Measurements from ENCODE around the gene RBM39.

DNA sequence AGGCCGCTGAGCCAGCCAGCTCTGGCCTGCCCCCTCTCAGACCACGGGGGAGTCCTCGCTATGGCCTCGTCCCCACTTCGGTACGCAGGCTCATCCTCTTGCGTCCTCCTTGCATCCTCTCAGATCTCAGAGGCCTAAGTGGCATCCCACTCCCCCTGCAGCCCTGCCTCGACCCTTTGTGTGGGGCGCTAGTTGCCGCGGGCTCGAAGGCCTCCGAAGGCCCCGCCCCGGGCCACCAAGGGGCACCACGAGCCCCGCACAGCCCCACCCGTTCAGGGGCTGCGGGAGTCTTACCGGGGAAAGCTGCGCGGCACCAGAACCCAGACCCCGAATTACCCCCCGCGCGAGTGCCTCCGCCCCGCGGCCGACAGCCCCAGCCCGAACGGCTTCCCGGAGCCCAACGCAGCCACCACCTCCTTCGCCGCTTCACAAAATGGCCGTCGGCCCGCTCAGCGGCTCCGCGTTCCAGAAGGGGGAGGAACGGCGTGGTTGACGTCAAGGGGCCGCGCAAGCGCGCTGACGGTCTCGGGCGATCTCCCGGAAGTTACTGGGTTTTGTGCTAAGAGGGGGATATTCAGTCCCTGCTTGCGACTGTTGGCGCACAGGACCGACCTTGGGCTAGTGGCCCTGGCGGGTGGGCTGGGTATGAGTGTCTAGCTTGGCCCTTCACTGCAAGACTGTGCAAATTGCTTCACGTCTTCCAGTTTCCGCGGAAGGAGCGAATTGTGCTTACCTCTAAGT lies 77.4 kb downstream of the RBM39 start, which contains the start of the genes CPNE1 and RBM12:
- TF ChIP-seq, protein P1, sequence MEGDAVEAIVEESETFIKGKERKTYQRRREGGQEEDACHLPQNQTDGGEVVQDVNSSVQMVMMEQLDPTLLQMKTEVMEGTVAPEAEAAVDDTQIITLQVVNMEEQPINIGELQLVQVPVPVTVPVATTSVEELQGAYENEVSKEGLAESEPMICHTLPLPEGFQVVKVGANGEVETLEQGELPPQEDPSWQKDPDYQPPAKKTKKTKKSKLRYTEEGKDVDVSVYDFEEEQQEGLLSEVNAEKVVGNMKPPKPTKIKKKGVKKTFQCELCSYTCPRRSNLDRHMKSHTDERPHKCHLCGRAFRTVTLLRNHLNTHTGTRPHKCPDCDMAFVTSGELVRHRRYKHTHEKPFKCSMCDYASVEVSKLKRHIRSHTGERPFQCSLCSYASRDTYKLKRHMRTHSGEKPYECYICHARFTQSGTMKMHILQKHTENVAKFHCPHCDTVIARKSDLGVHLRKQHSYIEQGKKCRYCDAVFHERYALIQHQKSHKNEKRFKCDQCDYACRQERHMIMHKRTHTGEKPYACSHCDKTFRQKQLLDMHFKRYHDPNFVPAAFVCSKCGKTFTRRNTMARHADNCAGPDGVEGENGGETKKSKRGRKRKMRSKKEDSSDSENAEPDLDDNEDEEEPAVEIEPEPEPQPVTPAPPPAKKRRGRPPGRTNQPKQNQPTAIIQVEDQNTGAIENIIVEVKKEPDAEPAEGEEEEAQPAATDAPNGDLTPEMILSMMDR (IDR thresholded peaks at IDR 0.05; ENCODE audit: insufficient read depth, low read depth, low read length), result no peak
- TF ChIP-seq EZH2 (IDR thresholded peaks at IDR 0.05; ENCODE audit: insufficient read depth, low read length), result no peak
